A673 (cell line): ENCODE results near the gene GABRG3. TPM values are rescaled to one million over a fixed set of nuclear protein-coding genes. Genes with fewer than 3 reads are reported as not detected.

ENCODE experiments used
- BruUV-seq: library from RNA; stranded (reverse); fragments of 400-500 nt; replicated peaks from 2 replicates; lab custom pipeline; 2021; lab: Mats Ljungman, UMichigan
- CTCF ChIA-PET: fragments of 300-600 bp; sonication (Branson Sonifier 250); formaldehyde crosslinking; loops from one replicate; lab custom pipeline; 2022; ENCODE audit warnings: antibody characterized with exemption; lab: Charles Lee
- POLR2A ChIA-PET: fragments of 300-600 bp; sonication (Branson Sonifier 250); formaldehyde crosslinking; loops from one replicate; lab custom pipeline; 2022; ENCODE audit warnings: antibody characterized with exemption; ENCODE audit not compliant: low non-redundant PET; lab: Charles Lee
- DNase-seq: peaks from one replicate; pipeline ENCODE4 v3.0.0-alpha.2; 2015; ENCODE audit warnings: low spot score
- H3K27ac ChIP-seq: fragments of 200-600 bp; sonication (generic); 2 replicates; pipeline ENCODE4 v1.5.1; 2016; ENCODE audit warnings: mixed run types, low read depth, mild to moderate bottlenecking, mixed read lengths, antibody characterized with exemption, low read length; ENCODE audit not compliant: poor library complexity, severe bottlenecking
- H3K27me3 ChIP-seq: fragments of 200-600 bp; sonication (generic); replicated peaks from 2 replicates; pipeline ENCODE4 v1.6.1; 2017; ENCODE audit warnings: mixed run types, low read depth, mild to moderate bottlenecking, mixed read lengths, antibody characterized with exemption, low read length; ENCODE audit not compliant: insufficient read depth, poor library complexity
- H3K36me3 ChIP-seq: fragments of 200-600 bp; sonication (generic); 2 replicates; pipeline ENCODE4 v1.6.1; 2016; ENCODE audit warnings: mixed run types, mild to moderate bottlenecking, mixed read lengths, antibody characterized with exemption, low read length; ENCODE audit not compliant: insufficient read depth, poor library complexity, severe bottlenecking
- H3K4me1 ChIP-seq: fragments of 200-600 bp; sonication (generic); 2 replicates; pipeline ENCODE4 v1.6.1; 2017; ENCODE audit warnings: mixed run types, mild to moderate bottlenecking, mixed read lengths, antibody characterized with exemption, low read length; ENCODE audit not compliant: insufficient read depth, poor library complexity, severe bottlenecking
- H3K4me3 ChIP-seq: fragments of 200-600 bp; sonication (generic); 2 replicates; pipeline ENCODE4 v1.5.1; 2016; ENCODE audit warnings: low read depth, mixed run types, mild to moderate bottlenecking, mixed read lengths, low read length; ENCODE audit not compliant: poor library complexity, severe bottlenecking
- H3K9me3 ChIP-seq: fragments of 200-600 bp; sonication (generic); 2 replicates; pipeline ENCODE4 v1.6.1; 2016; ENCODE audit warnings: mixed run types, low read depth, mild to moderate bottlenecking, mixed read lengths, antibody characterized with exemption, low read length; ENCODE audit not compliant: poor library complexity, severe bottlenecking
- CTCF ChIP-seq: fragments of 300-800, 200-600 bp; sonication (generic); conservative IDR thresholded peaks from 2 replicates; pipeline ENCODE4 v1.5.1; 2017; ENCODE audit warnings: low read depth, mild to moderate bottlenecking, antibody characterized with exemption, low read length, moderate library complexity, mixed read lengths
- EZH2 ChIP-seq: fragments of 200-600 bp; sonication (generic); IDR thresholded peaks from 2 replicates; pipeline ENCODE4 v1.6.1; 2017; ENCODE audit warnings: borderline replicate concordance, low read depth, mild to moderate bottlenecking, mixed read lengths, antibody characterized with exemption, low read length; ENCODE audit not compliant: poor library complexity, severe bottlenecking
- intact Hi-C: fragments of 100-400 bp; cut with micrococcal nuclease; formaldehyde crosslinking; loops from one replicate; pipeline ENCODE4 v1.10.0; 2022; ENCODE audit not compliant: unreplicated experiment
- total RNA-seq: library from RNA; stranded (reverse); gene quantifications from 2 replicates; pipeline ENCODE4 v1.2.3, GENCODE V29; 2021

GABRG3 gene
- total RNA-seq, 1 experiment from 2014 or later = not detected

- no TSS peak for BruUV-seq
- Histone ChIP-seq H3K36me3 (no peaks in the 10 kb centered on the region), H3K9me3 (peaks cover 57% of the 10 kb centered on the region), H3K27ac (no peak overlapping the region), H3K4me1 (no peaks in the 10 kb centered on the region), H3K27me3 (no peaks in the 10 kb centered on the region), H3K4me3 (no peak overlapping the region)
- no peak for DNase-seq
- TF ChIP-seq CTCF (no peak), EZH2 (no peak)
- ChIA-PET CTCF (no interaction called here), POLR2A (no interaction called here)
- intact Hi-C loops = no loop called here
These were observed 525.0 kb downstream of the GABRG3 start for GRCh38 chr15:27495963-27496459.

GRCh38 chr15:27498700-27499099, 527.7 kb downstream of the GABRG3 start:
- BruUV-seq = no TSS peak
- intact Hi-C loops = no loop called here
- CTCF ChIA-PET = no interaction called here

GRCh38 chr15:27499191-27499590, 528.2 kb downstream of the GABRG3 start:
- no peak for TF ChIP-seq CTCF
- no peak for TF ChIP-seq EZH2
- POLR2A ChIA-PET = no interaction called here
- H3K4me3 ChIP-seq = no peak overlapping the region
- no peaks in the 10 kb centered on the region for H3K27me3 ChIP-seq
- intact Hi-C loops = no loop called here
- DNase-seq = no peak
- no TSS peak for BruUV-seq
- no peaks in the 10 kb centered on the region for H3K36me3 ChIP-seq
- H3K4me1 ChIP-seq = no peaks in the 10 kb centered on the region
- H3K9me3 ChIP-seq = peaks cover 43% of the 10 kb centered on the region
- CTCF ChIA-PET = no interaction called here
- H3K27ac ChIP-seq = no peak overlapping the region

More at GRCh38 chr15:27498700-27499099, 527.7 kb downstream of the GABRG3 start:
- TF ChIP-seq EZH2 (no peak), CTCF (no peak)
- Histone ChIP-seq H3K36me3 (no peaks in the 10 kb centered on the region), H3K4me3 (no peak overlapping the region), H3K27ac (no peak overlapping the region), H3K4me1 (no peaks in the 10 kb centered on the region), H3K27me3 (no peaks in the 10 kb centered on the region), H3K9me3 (peaks cover 44% of the 10 kb centered on the region)
- POLR2A ChIA-PET = no interaction called here
- DNase-seq = no peak
